ENCODE results near the gene GZF1. TPM values are rescaled to one million over a fixed set of nuclear protein-coding genes. Genes with fewer than 3 reads are reported as not detected.

Gene GZF1
- total RNA-seq, 1 experiment from 2014 or later = 17.0 TPM

GRCh38 chr20:23415959-23416583, 54.1 kb downstream of the GZF1 start:
- WGBS (ENCODE audit: extremely low coverage, insufficient read length, low lambda C conversion rate) = no CpG with 5 or more reads among the region's 6 CpGs
- H4K8ac ChIP-seq (replicated peaks; ENCODE audit: insufficient read length, low read depth, low read length) = no peak overlapping the region
- no peak overlapping the region for H3K27ac ChIP-seq (ENCODE audit: insufficient read length, low read depth, low read length)
- H3K18ac ChIP-seq (ENCODE audit: insufficient read length, low read depth, low read length) = no peak overlapping the region
- H2BK20ac ChIP-seq (ENCODE audit: low read depth, low read length, poor library complexity, severe bottlenecking) = no peak overlapping the region
- H2BK12ac ChIP-seq (ENCODE audit: insufficient read length, low read depth, low read length) = no peak overlapping the region
- no peak overlapping the region for H3K4me2 ChIP-seq (ENCODE audit: insufficient read depth, insufficient read length, low read length)
- no peak overlapping the region for H4K91ac ChIP-seq (ENCODE audit: insufficient read length, low read depth, low read length)
- peaks cover 4% of the 10 kb centered on the region for H3K23me2 ChIP-seq (ENCODE audit: insufficient read length, low read depth, low read length, poor library complexity, severe bottlenecking)
- no peak overlapping the region for H3K4ac ChIP-seq (ENCODE audit: low read depth, low read length)
- H2BK5ac ChIP-seq (ENCODE audit: insufficient read length, low read length) = no peak overlapping the region
- no peak overlapping the region for H2BK120ac ChIP-seq (ENCODE audit: low read depth, low read length, poor library complexity, severe bottlenecking)
- no peak overlapping the region for H3K23ac ChIP-seq (ENCODE audit: insufficient read length, low read depth, low read length)
- H3K9me3 ChIP-seq (ENCODE audit: control insufficient read depth, low read depth, low read length) = no peaks in the 10 kb centered on the region
- peaks cover 10% of the 10 kb centered on the region; the same call in 1 of the 2 replicates for H3K79me2 ChIP-seq (ENCODE audit: insufficient read depth, low read length)
- H2AK5ac ChIP-seq (ENCODE audit: insufficient read length, low read length) = no peak overlapping the region
- no peaks in the 10 kb centered on the region for H3K27me3 ChIP-seq (ENCODE audit: insufficient read depth, low read length)
- H3K79me1 ChIP-seq (ENCODE audit: insufficient read depth, low read depth, low read length, poor library complexity, severe bottlenecking) = peaks cover 11% of the 10 kb centered on the region
- DNase-seq = no peak
- no peak overlapping the region for H3K27ac Mint-ChIP-seq
- no peaks in the 10 kb centered on the region for H3K4me1 ChIP-seq (ENCODE audit: insufficient read depth, low read length)
- no peak overlapping the region for H2AFZ ChIP-seq (ENCODE audit: low read length)
- no peak overlapping the region for H3T11ph ChIP-seq (ENCODE audit: low read length)
- H3K36me3 Mint-ChIP-seq (ENCODE audit: insufficient read depth in 1 of 3, low read depth in 3 of 3) = peaks cover 0 to 6% (median 0%) of the 10 kb centered on the region in 3 experiments; a peak in 2 of 7 replicates
- H3K4me3 Mint-ChIP-seq = no peak overlapping the region
- no peak overlapping the region for H3K14ac ChIP-seq (ENCODE audit: insufficient read depth, low read length)
- H3K56ac ChIP-seq (ENCODE audit: insufficient read length, low read depth, low read length) = no peak overlapping the region
- H3K9me3 Mint-ChIP-seq = no peaks in the 10 kb centered on the region
- TF ChIP-seq CTCF (conservative IDR thresholded peaks at IDR 0.05) = no peak
- H2BK15ac ChIP-seq (ENCODE audit: low read depth, low read length) = no peak overlapping the region
- no peak overlapping the region for H3K9ac ChIP-seq (ENCODE audit: extremely low read depth, insufficient read length, low read length)
- no peak overlapping the region for H4K5ac ChIP-seq (ENCODE audit: insufficient read length, low read depth, low read length)
- no peaks in the 10 kb centered on the region for H4K20me1 ChIP-seq (ENCODE audit: control insufficient read depth, insufficient read depth, insufficient read length)
- no peaks in the 10 kb centered on the region for H3K27me3 Mint-ChIP-seq (ENCODE audit: low read depth)
- H3K4me1 Mint-ChIP-seq = peaks cover 20 to 24% of the 10 kb centered on the region in 2 experiments
